Measurements from ENCODE around the gene RAPGEF6.
"Not testable (repeated sequence)": the region's sequence is repeated elsewhere in the genome, so short reads cannot be mapped to it uniquely, and the experiment has no call there.

Gene RAPGEF6

GRCh38 chr5:131417240-131417869, 217.7 kb downstream of the RAPGEF6 start:
- peak; percentile 64 for DNase-seq

GRCh38 chr5:131416729-131417128, 218.3 kb downstream of the RAPGEF6 start:
- DNase-seq, result no peak

- no peak for DNase-seq
Measured at GRCh38 chr5:131413605-131414559, 221.1 kb downstream of the RAPGEF6 start.

- no peak for DNase-seq
Measured at GRCh38 chr5:131406975-131407638, 227.9 kb downstream of the RAPGEF6 start.

- DNase-seq, result no peak
Measured at GRCh38 chr5:131406076-131406475, 229.0 kb downstream of the RAPGEF6 start.

- DNase-seq, result no peak
Measured at GRCh38 chr5:131405674-131406073, 229.4 kb downstream of the RAPGEF6 start.

GRCh38 chr5:131400585-131400984, 234.4 kb downstream of the RAPGEF6 start:
- DNase-seq, result no peak

- DNase-seq, result not testable (repeated sequence)
Measured at GRCh38 chr5:131399007-131399406, 236.0 kb downstream of the RAPGEF6 start.

GRCh38 chr5:131396630-131397273, 238.3 kb downstream of the RAPGEF6 start:
- DNase-seq, result no peak

- no peak for DNase-seq
Measured at GRCh38 chr5:131396015-131396414, 239.0 kb downstream of the RAPGEF6 start.

GRCh38 chr5:131394128-131394527, 240.9 kb downstream of the RAPGEF6 start:
- no peak for DNase-seq

GRCh38 chr5:131393498-131393968, 241.5 kb downstream of the RAPGEF6 start:
- no peak for DNase-seq

GRCh38 chr5:131392466-131393095, 242.4 kb downstream of the RAPGEF6 start:
- DNase-seq, result no peak

- DNase-seq, result no peak
Measured at GRCh38 chr5:131389869-131390265, 245.2 kb downstream of the RAPGEF6 start.

- no peak for DNase-seq
Measured at GRCh38 chr5:131389096-131389868, 245.7 kb downstream of the RAPGEF6 start.

- no peak for DNase-seq
Measured at GRCh38 chr5:131387255-131387654, 247.8 kb downstream of the RAPGEF6 start.

- DNase-seq, result no peak
Measured at GRCh38 chr5:131386779-131387178, 248.2 kb downstream of the RAPGEF6 start.

- no peak for DNase-seq
Measured at GRCh38 chr5:131386124-131386523, 248.9 kb downstream of the RAPGEF6 start.

GRCh38 chr5:131384616-131385214, 250.3 kb downstream of the RAPGEF6 start:
- no peak for DNase-seq

GRCh38 chr5:131384173-131384572, 250.9 kb downstream of the RAPGEF6 start:
- no peak for DNase-seq

All from NCI-H1694 (cell line).